A673 (cell line): ENCODE results near the gene FAH.

Experiments used
- EZH2 ChIP-seq: fragments of 200-600 bp; sonication (generic); IDR thresholded peaks from 2 replicates; pipeline ENCODE4 v1.6.1; 2017; ENCODE audit warnings: borderline replicate concordance, low read depth, mild to moderate bottlenecking, mixed read lengths, antibody characterized with exemption, low read length; ENCODE audit not compliant: poor library complexity, severe bottlenecking
- TF ChIP-seq, protein P1 (sequence below): fragments of 300-800, 200-600 bp; sonication (generic); conservative IDR thresholded peaks from 2 replicates; pipeline ENCODE4 v1.5.1; 2017; ENCODE audit warnings: low read depth, mild to moderate bottlenecking, antibody characterized with exemption, low read length, moderate library complexity, mixed read lengths

DNA sequence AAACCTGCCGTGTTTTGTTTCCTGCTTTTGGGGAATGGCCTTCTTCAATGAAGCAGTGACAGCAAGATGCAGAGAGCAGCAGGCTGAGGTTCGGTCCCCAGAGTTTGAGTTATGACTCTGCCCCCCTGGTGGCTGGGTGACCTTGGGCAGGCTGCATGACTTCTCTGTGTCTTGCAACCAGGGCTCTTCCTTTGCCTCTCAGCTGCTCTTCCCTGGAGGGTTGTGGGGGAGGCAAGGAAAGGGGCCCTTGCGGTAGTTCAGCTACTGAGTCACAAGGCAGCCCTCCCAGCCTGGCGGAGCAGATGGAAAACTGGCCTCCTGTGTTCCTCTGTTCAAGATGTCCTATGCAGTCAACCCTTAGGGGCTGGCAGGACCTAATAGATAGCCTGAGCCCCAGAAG lies 82.1 kb downstream of the FAH start:
- TF ChIP-seq, protein P1, sequence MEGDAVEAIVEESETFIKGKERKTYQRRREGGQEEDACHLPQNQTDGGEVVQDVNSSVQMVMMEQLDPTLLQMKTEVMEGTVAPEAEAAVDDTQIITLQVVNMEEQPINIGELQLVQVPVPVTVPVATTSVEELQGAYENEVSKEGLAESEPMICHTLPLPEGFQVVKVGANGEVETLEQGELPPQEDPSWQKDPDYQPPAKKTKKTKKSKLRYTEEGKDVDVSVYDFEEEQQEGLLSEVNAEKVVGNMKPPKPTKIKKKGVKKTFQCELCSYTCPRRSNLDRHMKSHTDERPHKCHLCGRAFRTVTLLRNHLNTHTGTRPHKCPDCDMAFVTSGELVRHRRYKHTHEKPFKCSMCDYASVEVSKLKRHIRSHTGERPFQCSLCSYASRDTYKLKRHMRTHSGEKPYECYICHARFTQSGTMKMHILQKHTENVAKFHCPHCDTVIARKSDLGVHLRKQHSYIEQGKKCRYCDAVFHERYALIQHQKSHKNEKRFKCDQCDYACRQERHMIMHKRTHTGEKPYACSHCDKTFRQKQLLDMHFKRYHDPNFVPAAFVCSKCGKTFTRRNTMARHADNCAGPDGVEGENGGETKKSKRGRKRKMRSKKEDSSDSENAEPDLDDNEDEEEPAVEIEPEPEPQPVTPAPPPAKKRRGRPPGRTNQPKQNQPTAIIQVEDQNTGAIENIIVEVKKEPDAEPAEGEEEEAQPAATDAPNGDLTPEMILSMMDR = peak; percentile 58
- no peak for TF ChIP-seq EZH2
